ENCODE measurements around the gene BTBD8.

BTBD8 gene

DNA sequence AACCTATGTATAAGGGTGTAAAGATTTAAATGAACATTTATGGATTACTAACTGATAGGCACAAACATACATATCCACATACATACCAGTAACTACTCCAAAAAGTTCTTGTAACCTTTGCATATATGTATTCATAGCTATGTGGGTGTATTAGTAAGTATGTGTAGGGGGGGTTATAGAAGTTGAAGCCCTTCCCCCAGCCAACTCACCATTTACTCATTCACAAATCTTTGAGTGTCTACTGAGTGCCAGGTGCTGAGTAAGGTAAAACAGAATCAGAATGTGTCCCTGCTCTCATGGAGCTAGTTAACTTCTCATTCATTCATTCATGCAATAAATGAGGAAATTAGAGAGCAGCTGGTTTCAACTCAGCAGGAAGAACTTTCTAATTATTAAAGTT is 138.9 kb downstream of the BTBD8 start:
- no peak overlapping the region for H3K27ac ChIP-seq (ENCODE audit: poor library complexity, severe bottlenecking)
- H3K9me3 ChIP-seq (ENCODE audit: severe bottlenecking), result no peaks in the 10 kb centered on the region
- H3K36me3 ChIP-seq (ENCODE audit: low read depth), result no peaks in the 10 kb centered on the region
- H3K4me1 ChIP-seq (ENCODE audit: insufficient read depth, poor library complexity, severe bottlenecking), result no peaks in the 10 kb centered on the region
- TF ChIP-seq, protein P1, sequence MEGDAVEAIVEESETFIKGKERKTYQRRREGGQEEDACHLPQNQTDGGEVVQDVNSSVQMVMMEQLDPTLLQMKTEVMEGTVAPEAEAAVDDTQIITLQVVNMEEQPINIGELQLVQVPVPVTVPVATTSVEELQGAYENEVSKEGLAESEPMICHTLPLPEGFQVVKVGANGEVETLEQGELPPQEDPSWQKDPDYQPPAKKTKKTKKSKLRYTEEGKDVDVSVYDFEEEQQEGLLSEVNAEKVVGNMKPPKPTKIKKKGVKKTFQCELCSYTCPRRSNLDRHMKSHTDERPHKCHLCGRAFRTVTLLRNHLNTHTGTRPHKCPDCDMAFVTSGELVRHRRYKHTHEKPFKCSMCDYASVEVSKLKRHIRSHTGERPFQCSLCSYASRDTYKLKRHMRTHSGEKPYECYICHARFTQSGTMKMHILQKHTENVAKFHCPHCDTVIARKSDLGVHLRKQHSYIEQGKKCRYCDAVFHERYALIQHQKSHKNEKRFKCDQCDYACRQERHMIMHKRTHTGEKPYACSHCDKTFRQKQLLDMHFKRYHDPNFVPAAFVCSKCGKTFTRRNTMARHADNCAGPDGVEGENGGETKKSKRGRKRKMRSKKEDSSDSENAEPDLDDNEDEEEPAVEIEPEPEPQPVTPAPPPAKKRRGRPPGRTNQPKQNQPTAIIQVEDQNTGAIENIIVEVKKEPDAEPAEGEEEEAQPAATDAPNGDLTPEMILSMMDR (IDR thresholded peaks at IDR 0.05; ENCODE audit: poor library complexity, severe bottlenecking), result no peak
- ATAC-seq (ENCODE audit: low read depth) (no peak), DNase-seq (ENCODE audit: low spot score) (no peak)
- no peaks in the 10 kb centered on the region for H3K27me3 ChIP-seq (ENCODE audit: insufficient read depth, poor library complexity, severe bottlenecking)
- no peak overlapping the region for H3K4me3 ChIP-seq (ENCODE audit: severe bottlenecking)

DNA sequence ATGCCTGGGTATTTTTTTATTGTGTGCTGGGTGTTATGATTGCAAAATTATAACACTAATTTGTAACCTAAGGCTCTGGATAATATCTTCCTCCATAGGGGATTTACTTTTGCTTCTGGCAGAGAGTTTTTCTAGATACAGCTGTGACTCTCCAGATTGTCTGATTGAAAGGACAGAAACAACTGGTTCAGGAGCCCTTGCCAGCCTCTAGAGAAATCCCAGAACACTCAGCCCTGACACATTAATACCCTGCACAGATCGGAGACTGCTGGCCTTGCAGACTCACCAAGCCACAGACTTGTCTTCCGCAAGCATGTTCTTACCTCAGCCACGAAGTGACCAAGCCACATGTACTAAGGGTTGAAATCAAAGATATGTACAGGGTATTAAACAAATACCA is 148.3 kb downstream of the BTBD8 start:
- no peak for DNase-seq (ENCODE audit: low spot score)
- Histone ChIP-seq H3K4me3 (ENCODE audit: severe bottlenecking) (no peak overlapping the region), H3K4me1 (ENCODE audit: insufficient read depth, poor library complexity, severe bottlenecking) (no peaks in the 10 kb centered on the region), H3K27ac (ENCODE audit: poor library complexity, severe bottlenecking) (no peak overlapping the region), H3K27me3 (ENCODE audit: insufficient read depth, poor library complexity, severe bottlenecking) (peaks cover 3% of the 10 kb centered on the region), H3K9me3 (ENCODE audit: severe bottlenecking) (no peaks in the 10 kb centered on the region), H3K36me3 (ENCODE audit: low read depth) (no peaks in the 10 kb centered on the region)
- ATAC-seq (ENCODE audit: low read depth), result no peak
- TF ChIP-seq, protein P1 (IDR thresholded peaks at IDR 0.05; ENCODE audit: poor library complexity, severe bottlenecking), result no peak

DNA sequence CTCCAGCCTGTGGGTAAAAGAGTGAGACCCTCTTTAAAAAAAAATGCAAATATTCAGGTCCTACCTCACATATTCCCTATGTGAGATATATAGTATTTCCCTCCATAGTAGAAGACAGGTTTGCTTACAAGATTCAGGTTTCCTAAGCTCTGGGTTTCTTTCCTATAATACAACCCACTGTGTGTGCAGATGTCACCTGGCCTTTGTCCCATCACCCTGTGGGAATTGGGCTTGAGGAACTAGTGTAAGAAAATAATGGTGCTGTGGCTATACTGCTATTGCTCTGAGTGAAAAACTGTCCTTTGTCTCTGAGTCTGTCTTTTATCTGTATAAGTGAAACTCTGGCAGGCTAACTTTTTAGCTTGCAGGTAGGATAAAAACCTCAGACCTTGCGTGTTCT is 150.6 kb downstream of the BTBD8 start:
- H3K27ac ChIP-seq (ENCODE audit: poor library complexity, severe bottlenecking), result no peak overlapping the region
- peaks cover 3% of the 10 kb centered on the region for H3K27me3 ChIP-seq (ENCODE audit: insufficient read depth, poor library complexity, severe bottlenecking)
- DNase-seq (ENCODE audit: low spot score) (no peak), ATAC-seq (ENCODE audit: low read depth) (no peak)
- no peaks in the 10 kb centered on the region for H3K36me3 ChIP-seq (ENCODE audit: low read depth)
- H3K4me1 ChIP-seq (ENCODE audit: insufficient read depth, poor library complexity, severe bottlenecking), result no peaks in the 10 kb centered on the region
- H3K4me3 ChIP-seq (ENCODE audit: severe bottlenecking), result no peak overlapping the region
- no peaks in the 10 kb centered on the region for H3K9me3 ChIP-seq (ENCODE audit: severe bottlenecking)
- TF ChIP-seq, protein P1 (IDR thresholded peaks at IDR 0.05; ENCODE audit: poor library complexity, severe bottlenecking), result no peak

Measured in RWPE2 (cell line).